K562 (cell line): ENCODE data around the gene CBFA2T2. TPM values are rescaled to one million over a fixed set of nuclear protein-coding genes. Genes with fewer than 3 reads are reported as not detected.

Experiments
- ATAC-seq: fragments of 200-7000 bp; cut with Tn5 transposase; 3 replicates; pipeline ENCODE4 v1.9.1; 2020; ENCODE audit warnings: moderate library complexity
- BruUV-seq: library from RNA; stranded (reverse); fragments of 400-500 nt; replicated peaks from 2 replicates; lab custom pipeline; 2021; lab: Mats Ljungman, UMichigan
- CTCF ChIA-PET: fragments of 300-600 bp; formaldehyde crosslinking; extraction: SDS; loops from one replicate; lab custom pipeline; 2021; ENCODE audit warnings: low intra/inter-chr PET ratio; lab: Yijun Ruan, JAX
- POLR2A ChIA-PET: fragments of 300-600, 350-650 bp; sonication (Branson Sonifier 250); formaldehyde crosslinking; extraction: SDS; loops from one replicate; lab custom pipeline; 2021; ENCODE audit warnings: antibody characterized with exemption, inconsistent platforms; lab: Yijun Ruan, JAX
- DNase-seq, 4 experiments: peaks; one replicate each; pipeline versions ENCODE4 v3.0.0 to v3.0.0-alpha.2; 2011 to 2018; ENCODE audit warnings: low spot score in 3 of 4, mixed read lengths in 3 of 4; ENCODE audit errors: extremely low read depth in 1 of 4
- FAIRE-seq: peaks from 2 replicates; lab custom pipeline; 2011; peaks lifted over from hg19 to GRCh38; lab: Jason Lieb, UNC
- H2AFZ ChIP-seq: 2 replicates; pipeline ENCODE4 v1.6.0; 2011; ENCODE audit warnings: low read depth, low read length, control low read depth, inconsistent platforms
- H3K27ac ChIP-seq: fragments of 200-600 bp; 3 replicates; pipeline ENCODE4 v1.8.0; 2011; ENCODE audit warnings: low read depth, mild to moderate bottlenecking, control low read depth, inconsistent platforms, low read length, moderate library complexity, mixed read lengths; ENCODE audit errors: extremely low read depth
- H3K27me3 ChIP-seq, 2 experiments: fragments of 300-600 bp in 1 of 2; 2 replicates in 1 of 2; 3 replicates in 1 of 2; pipeline versions ENCODE4 v1.6.0 to v1.8.0; 2011; ENCODE audit warnings: inconsistent platforms in 2 of 2, low read length in 2 of 2, mild to moderate bottlenecking in 1 of 2, mixed read lengths in 1 of 2, moderate library complexity in 1 of 2; ENCODE audit not compliant: control insufficient read depth in 2 of 2, insufficient read depth in 2 of 2
- H3K36me3 ChIP-seq: fragments of 300-600 bp; 3 replicates; pipeline ENCODE4 v1.8.0; 2011; ENCODE audit warnings: mild to moderate bottlenecking, low read length, inconsistent platforms; ENCODE audit not compliant: control insufficient read depth, insufficient read depth
- H3K4me1 ChIP-seq, 2 experiments: fragments of 200-600 bp in 1 of 2; replicated peaks in 1 of 2; 2 replicates in 1 of 2; 3 replicates in 1 of 2; pipeline versions ENCODE4 v1.5.1 to v1.8.0; 2011; ENCODE audit warnings: inconsistent platforms in 2 of 2, low read length in 2 of 2, mild to moderate bottlenecking in 1 of 2, mixed read lengths in 1 of 2, moderate library complexity in 1 of 2; ENCODE audit not compliant: control insufficient read depth in 2 of 2, insufficient read depth in 2 of 2
- H3K4me2 ChIP-seq: 2 replicates; pipeline ENCODE4 v1.6.1; 2011; ENCODE audit warnings: low read length, control low read depth, inconsistent platforms, mixed read lengths; ENCODE audit not compliant: insufficient read depth
- H3K4me3 ChIP-seq: fragments of 200-600 bp; sonication (generic), shearing (Covaris generic); 2 replicates; pipeline ENCODE4 v1.5.1; 2016; ENCODE audit warnings: control low read depth, inconsistent platforms
- H3K79me2 ChIP-seq: fragments of 200-600 bp; 3 replicates; pipeline ENCODE4 v1.8.0; 2011; ENCODE audit warnings: low read length, inconsistent platforms; ENCODE audit not compliant: control insufficient read depth, insufficient read depth
- H3K9ac ChIP-seq, 2 experiments: 2 replicates each; pipeline versions ENCODE4 v1.6.0 to v1.6.1; 2011; ENCODE audit warnings: low read depth in 2 of 2, low read length in 2 of 2, control low read depth in 1 of 2, inconsistent platforms in 1 of 2, mild to moderate bottlenecking in 1 of 2, mixed read lengths in 1 of 2; ENCODE audit not compliant: insufficient read depth in 1 of 2
- H3K9me1 ChIP-seq: one replicate; pipeline ENCODE4 v1.6.0; 2011; ENCODE audit warnings: inconsistent platforms, mild to moderate bottlenecking, low read length, moderate library complexity; ENCODE audit not compliant: control insufficient read depth, insufficient read depth
- H3K9me3 ChIP-seq: replicated peaks from 2 replicates; pipeline ENCODE4 v1.5.1; 2011; ENCODE audit warnings: low read depth, low read length, inconsistent platforms; ENCODE audit not compliant: control insufficient read depth, insufficient read depth
- H4K20me1 ChIP-seq: replicated peaks from 2 replicates; pipeline ENCODE4 v1.6.1; 2011; ENCODE audit warnings: low read length, inconsistent platforms, mixed read lengths; ENCODE audit not compliant: control insufficient read depth, insufficient read depth
- ADNP ChIP-seq: fragments of 200-800 bp; sonication (Bioruptor generic); IDR thresholded peaks from 2 replicates; pipeline ENCODE4 v1.6.1; 2016; ENCODE audit warnings: missing genetic modification characterization, missing compliant biosample characterization
- ATF7 ChIP-seq: fragments of 450-650 bp; IDR thresholded peaks from 2 replicates; pipeline ENCODE4 v1.7.1; 2014; ENCODE audit warnings: mild to moderate bottlenecking, moderate library complexity
- CREB1 ChIP-seq, 2 experiments: sonication (generic) in 1 of 2; formaldehyde crosslinking in 1 of 2; IDR thresholded peaks; 2 replicates each; pipeline versions ENCODE4 v1.6.1 to v1.8.0; 2012 to 2022; ENCODE audit warnings: inconsistent platforms in 1 of 2, mild to moderate bottlenecking in 1 of 2, missing genetic modification reagents in 1 of 2, moderate library complexity in 1 of 2
- EGR1 ChIP-seq: fragments of 450-650 bp; conservative IDR thresholded peaks from 2 replicates; pipeline ENCODE4 v1.6.1; 2017; ENCODE audit warnings: mild to moderate bottlenecking
- ETS2 ChIP-seq: IDR thresholded peaks from 2 replicates; pipeline ENCODE4 v1.6.1; 2016; ENCODE audit warnings: borderline replicate concordance, missing genetic modification characterization, mild to moderate bottlenecking, moderate library complexity, missing compliant biosample characterization; ENCODE audit not compliant: poor library complexity, severe bottlenecking
- GABPB2 ChIP-seq: fragments of 250-450 bp; sonication (Bioruptor Pico); conservative IDR thresholded peaks from 2 replicates; pipeline ENCODE4 v1.5.1; 2021; ENCODE audit warnings: mild to moderate bottlenecking
- LCOR ChIP-seq: sonication (generic); formaldehyde crosslinking; IDR thresholded peaks from 2 replicates; pipeline ENCODE4 v1.8.0; 2022; ENCODE audit warnings: mild to moderate bottlenecking, missing genetic modification reagents
- MCM5 ChIP-seq: fragments of 450-650 bp; IDR thresholded peaks from 2 replicates; pipeline ENCODE4 v1.6.1; 2016; ENCODE audit warnings: low read depth
- PPARD ChIP-seq: fragments of 250-450 bp; sonication (Bioruptor Pico); IDR thresholded peaks from 2 replicates; pipeline ENCODE4 v1.8.0; 2022; ENCODE audit warnings: inconsistent platforms, mild to moderate bottlenecking, moderate library complexity
- SUPT5H ChIP-seq: fragments of 450-650 bp; IDR thresholded peaks from 2 replicates; pipeline ENCODE4 v1.6.1; 2016
- ZNF133 ChIP-seq: fragments of 250-450 bp; sonication (Bioruptor Pico); IDR thresholded peaks from 2 replicates; pipeline ENCODE4 v1.4.0; 2020; ENCODE audit warnings: mild to moderate bottlenecking
- WGBS: fragments of 100-300 bp; shearing (Covaris generic); methylation state at CpG from one replicate; pipeline ENCODE4 v1.1.6; 2016; ENCODE audit warnings: low coverage, mixed read lengths; ENCODE audit not compliant: insufficient coverage; ENCODE audit errors: missing lambda C conversion rate; 5-methylcytosine and 5-hydroxymethylcytosine counted together
- in situ Hi-C: fragments of 300-500 bp; cut with MboI; formaldehyde crosslinking; loops from 4 replicates; pipeline ENCODE4 v1.15.0; 2018; ENCODE audit warnings: inconsistent platforms, mixed read lengths
- intact Hi-C: fragments of 100-400 bp; cut with micrococcal nuclease; formaldehyde crosslinking; loops from 2 replicates; pipeline ENCODE4 v1.14.2; 2022
- polyA plus RNA-seq, 8 experiments: library from polyadenylated mRNA; depleted of rRNA in 4 of 8; stranded (reverse) in 5 of 8; unstranded in 3 of 8; fragments of >200 nt; fragmentation: Nextera tagmentation in 2 of 8; fragmentation: Illumina TruSeq in 1 of 8; extraction: Ambion mirVana in 2 of 8; extraction: Trizol in 1 of 8; gene quantifications; 2 replicates each; pipeline versions ENCODE4 v1.2.1 to v1.2.3, GENCODE V29; 2011 to 2014; ENCODE audit warnings: inconsistent platforms in 1 of 8, missing spikeins in 1 of 8
- total RNA-seq, 7 experiments: library from RNA; depleted of rRNA in 6 of 7; stranded (reverse); fragments of >200 nt in 6 of 7; fragmentation: Illumina TruSeq in 2 of 7; extraction: Trizol in 2 of 7; gene quantifications; 2 replicates each; pipeline versions ENCODE4 v1.2.1 to v1.2.3, GENCODE V29; 2011 to 2021; ENCODE audit warnings: low replicate concordance in 1 of 7
- TF ChIP-seq, protein P1 (sequence below): fragments of 250-450 bp; sonication (Bioruptor Pico); IDR thresholded peaks from 2 replicates; pipeline ENCODE4 v1.8.0; 2022; ENCODE audit warnings: inconsistent platforms, mild to moderate bottlenecking, moderate library complexity, borderline replicate concordance
- TF ChIP-seq, protein P2 (sequence below), 2 experiments: fragments of 450-650 bp in 1 of 2; IDR thresholded peaks; 2 replicates each; pipeline ENCODE4 v1.6.1; 2011 to 2017; ENCODE audit warnings: low read depth in 2 of 2, antibody characterized with exemption in 1 of 2, borderline replicate concordance in 1 of 2, low read length in 1 of 2, mild to moderate bottlenecking in 1 of 2, mixed read lengths in 1 of 2; ENCODE audit not compliant: control insufficient read depth in 1 of 2
- TF ChIP-seq, protein P3 (sequence below), 2 experiments: fragments of 450-650 bp in 1 of 2; sonication (generic) in 1 of 2; formaldehyde crosslinking in 1 of 2; IDR thresholded peaks in 1 of 2; conservative IDR thresholded peaks in 1 of 2; 2 replicates each; pipeline versions ENCODE4 v1.6.1 to v1.8.1; 2016 to 2023; ENCODE audit warnings: mild to moderate bottlenecking in 2 of 2, moderate library complexity in 2 of 2, inconsistent platforms in 1 of 2, missing genetic modification reagents in 1 of 2

Gene CBFA2T2
- total and polyA plus RNA-seq, 9 of the 15 experiments (the other 6 are each of a cell fraction or from before 2014, with no cell fraction given), result 0.27 to 9.6 (median 5.8) TPM

DNA sequence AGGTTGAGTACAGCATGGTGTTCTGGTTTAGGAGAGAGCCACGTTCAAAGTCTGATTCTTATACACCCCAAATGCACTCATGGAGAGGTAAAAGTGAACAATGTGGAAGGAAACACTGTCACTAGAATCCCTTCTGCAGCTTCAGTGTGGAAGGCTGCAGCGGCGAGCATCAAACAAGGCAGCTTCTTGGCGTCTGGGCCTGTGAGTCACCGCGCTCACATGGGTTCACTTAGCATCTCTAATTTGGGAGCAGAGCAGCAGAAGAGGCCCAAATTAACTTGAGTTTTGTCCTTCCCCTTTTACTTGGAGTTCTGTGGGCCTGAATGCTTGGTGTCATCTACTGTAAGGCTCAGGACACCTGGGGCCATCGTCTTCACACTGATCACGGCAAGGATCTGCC is 207.2 kb downstream of the CBFA2T2 start:
- no peak overlapping the region for H3K9ac ChIP-seq
- FAIRE-seq (peak; percentile 67), ATAC-seq (peak; percentile 27; the same call in 1 of the 3 replicates), DNase-seq (no peak)
- H3K79me2 ChIP-seq, result no peaks in the 10 kb centered on the region
- H3K9me1 ChIP-seq, result no peaks in the 10 kb centered on the region
- no peak overlapping the region for H3K4me2 ChIP-seq
- no peak overlapping the region for H3K27ac ChIP-seq
- H3K9me3 ChIP-seq, result no peaks in the 10 kb centered on the region
- intact Hi-C loops (no loop called here), in situ Hi-C loops (no loop called here)
- H3K4me3 ChIP-seq, result no peak overlapping the region
- H3K36me3 ChIP-seq, result no peaks in the 10 kb centered on the region
- 42% methylated on average over 8 of the region's 8 CpGs for WGBS
- no TSS peak for BruUV-seq
- POLR2A ChIA-PET, result interaction anchor here (0.6 to 0.9 kb wide), 2 partner anchors 17 to 22 kb away, joined by 3 read pairs; no protein-coding TSS in a partner anchor
- no peaks in the 10 kb centered on the region for H4K20me1 ChIP-seq
- no peaks in the 10 kb centered on the region for H3K27me3 ChIP-seq
- CTCF ChIA-PET, result no interaction called here
- peaks cover 2 to 4% of the 10 kb centered on the region in 2 experiments; a peak in 3 of 5 replicates for H3K4me1 ChIP-seq
- no peak overlapping the region; the same call in 1 of the 2 replicates for H2AFZ ChIP-seq
- TF ChIP-seq LCOR (no peak), ZNF133 (CRISPR knock-in tag) (no peak), SUPT5H (no peak), MCM5 (no peak), ADNP (tag) (no peak), PPARD (CRISPR knock-in tag) (no peak), EGR1 (no peak), ETS2 (tag) (no peak), CREB1 (IDR thresholded peaks at IDR 0.05) (no peak), CREB1 (CRISPR knock-in tag; IDR thresholded peaks at IDR 0.05) (no peak), GABPB2 (CRISPR knock-in tag) (no peak), ATF7 (no peak)
- TF ChIP-seq, protein P1, sequence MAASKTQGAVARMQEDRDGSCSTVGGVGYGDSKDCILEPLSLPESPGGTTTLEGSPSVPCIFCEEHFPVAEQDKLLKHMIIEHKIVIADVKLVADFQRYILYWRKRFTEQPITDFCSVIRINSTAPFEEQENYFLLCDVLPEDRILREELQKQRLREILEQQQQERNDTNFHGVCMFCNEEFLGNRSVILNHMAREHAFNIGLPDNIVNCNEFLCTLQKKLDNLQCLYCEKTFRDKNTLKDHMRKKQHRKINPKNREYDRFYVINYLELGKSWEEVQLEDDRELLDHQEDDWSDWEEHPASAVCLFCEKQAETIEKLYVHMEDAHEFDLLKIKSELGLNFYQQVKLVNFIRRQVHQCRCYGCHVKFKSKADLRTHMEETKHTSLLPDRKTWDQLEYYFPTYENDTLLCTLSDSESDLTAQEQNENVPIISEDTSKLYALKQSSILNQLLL (CRISPR knock-in tag), result no peak
- TF ChIP-seq, protein P2, sequence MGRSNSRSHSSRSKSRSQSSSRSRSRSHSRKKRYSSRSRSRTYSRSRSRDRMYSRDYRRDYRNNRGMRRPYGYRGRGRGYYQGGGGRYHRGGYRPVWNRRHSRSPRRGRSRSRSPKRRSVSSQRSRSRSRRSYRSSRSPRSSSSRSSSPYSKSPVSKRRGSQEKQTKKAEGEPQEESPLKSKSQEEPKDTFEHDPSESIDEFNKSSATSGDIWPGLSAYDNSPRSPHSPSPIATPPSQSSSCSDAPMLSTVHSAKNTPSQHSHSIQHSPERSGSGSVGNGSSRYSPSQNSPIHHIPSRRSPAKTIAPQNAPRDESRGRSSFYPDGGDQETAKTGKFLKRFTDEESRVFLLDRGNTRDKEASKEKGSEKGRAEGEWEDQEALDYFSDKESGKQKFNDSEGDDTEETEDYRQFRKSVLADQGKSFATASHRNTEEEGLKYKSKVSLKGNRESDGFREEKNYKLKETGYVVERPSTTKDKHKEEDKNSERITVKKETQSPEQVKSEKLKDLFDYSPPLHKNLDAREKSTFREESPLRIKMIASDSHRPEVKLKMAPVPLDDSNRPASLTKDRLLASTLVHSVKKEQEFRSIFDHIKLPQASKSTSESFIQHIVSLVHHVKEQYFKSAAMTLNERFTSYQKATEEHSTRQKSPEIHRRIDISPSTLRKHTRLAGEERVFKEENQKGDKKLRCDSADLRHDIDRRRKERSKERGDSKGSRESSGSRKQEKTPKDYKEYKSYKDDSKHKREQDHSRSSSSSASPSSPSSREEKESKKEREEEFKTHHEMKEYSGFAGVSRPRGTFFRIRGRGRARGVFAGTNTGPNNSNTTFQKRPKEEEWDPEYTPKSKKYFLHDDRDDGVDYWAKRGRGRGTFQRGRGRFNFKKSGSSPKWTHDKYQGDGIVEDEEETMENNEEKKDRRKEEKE (IDR thresholded peaks at IDR 0.05; ENCODE audit: borderline replicate concordance in 1 of 2, control insufficient read depth in 1 of 2, low read depth in 2 of 2, low read length in 1 of 2), result no peak
- TF ChIP-seq, protein P3, sequence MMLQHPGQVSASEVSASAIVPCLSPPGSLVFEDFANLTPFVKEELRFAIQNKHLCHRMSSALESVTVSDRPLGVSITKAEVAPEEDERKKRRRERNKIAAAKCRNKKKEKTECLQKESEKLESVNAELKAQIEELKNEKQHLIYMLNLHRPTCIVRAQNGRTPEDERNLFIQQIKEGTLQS (IDR thresholded peaks at IDR 0.05), result no peak
- TF ChIP-seq, protein P3 (CRISPR knock-in tag; conservative IDR thresholded peaks at IDR 0.05), result no peak
